IMR-90 (cell line): ENCODE measurements around the gene SEMA4D. TPM values are rescaled to one million over a fixed set of nuclear protein-coding genes. Genes with fewer than 3 reads are reported as not detected.

Source experiments
- ATAC-seq: fragments of 200-7000 bp; cut with Tn5 transposase; 2 replicates; pipeline ENCODE4 v1.9.1; 2020; ENCODE audit warnings: low read depth, mild to moderate bottlenecking, moderate library complexity
- BruUV-seq: library from RNA; stranded (reverse); fragments of 400-500 nt; replicated peaks from 2 replicates; lab custom pipeline; 2021; lab: Mats Ljungman, UMichigan
- CTCF ChIA-PET: fragments of 300-600 bp; formaldehyde crosslinking; extraction: SDS; loops from one replicate; lab custom pipeline; 2021; ENCODE audit warnings: antibody characterized with exemption; lab: Yijun Ruan, JAX
- POLR2A ChIA-PET: fragments of 300-600 bp; sonication (Branson Sonifier 250); formaldehyde crosslinking; loops from one replicate; lab custom pipeline; 2022; ENCODE audit warnings: antibody characterized with exemption; ENCODE audit not compliant: unreplicated experiment; lab: Charles Lee
- DNase-seq: peaks from one replicate; pipeline ENCODE4 v3.0.0; 2013
- H2AFZ ChIP-seq: replicated peaks from 2 replicates; pipeline ENCODE3; 2013; ENCODE audit warnings: low read length, mild to moderate bottlenecking; ENCODE audit not compliant: poor library complexity
- H2AK5ac ChIP-seq: 2 replicates; pipeline ENCODE4 v1.6.1; 2013; ENCODE audit warnings: low read depth, low read length, inconsistent platforms
- H2AK9ac ChIP-seq: replicated peaks from 2 replicates; pipeline ENCODE3; 2013; ENCODE audit warnings: mild to moderate bottlenecking, low read depth, low read length, moderate library complexity; ENCODE audit not compliant: poor library complexity
- H2BK120ac ChIP-seq: 2 replicates; pipeline ENCODE4 v1.6.1; 2013; ENCODE audit warnings: low read depth, low read length, inconsistent platforms
- H2BK15ac ChIP-seq: 3 replicates; pipeline ENCODE4 v1.6.1; 2013; ENCODE audit warnings: low read depth, low read length, inconsistent platforms
- H2BK20ac ChIP-seq: 2 replicates; pipeline ENCODE4 v1.6.1; 2013; ENCODE audit warnings: low read depth, mild to moderate bottlenecking, inconsistent platforms, low read length, moderate library complexity
- H2BK5ac ChIP-seq: 2 replicates; pipeline ENCODE4 v1.6.1; 2013; ENCODE audit warnings: mild to moderate bottlenecking, low read depth, low read length, inconsistent platforms; ENCODE audit not compliant: poor library complexity, severe bottlenecking
- H3K14ac ChIP-seq: replicated peaks from 2 replicates; pipeline ENCODE4 v1.6.1; 2013; ENCODE audit warnings: low read depth, low read length, inconsistent platforms
- H3K18ac ChIP-seq: 2 replicates; pipeline ENCODE4 v1.6.1; 2013; ENCODE audit warnings: low read depth, low read length, control low read depth
- H3K23ac ChIP-seq: 2 replicates; pipeline ENCODE4 v1.6.1; 2013; ENCODE audit warnings: low read depth, low read length, inconsistent platforms
- H3K27ac ChIP-seq: 2 replicates; pipeline ENCODE4 v1.5.1; 2013; ENCODE audit warnings: mild to moderate bottlenecking, control low read depth, low read length; ENCODE audit not compliant: insufficient read depth
- H3K27me3 ChIP-seq: 2 replicates; pipeline ENCODE4 v1.6.1; 2013; ENCODE audit warnings: low read length; ENCODE audit not compliant: control insufficient read depth, insufficient read depth
- H3K36me3 ChIP-seq: 2 replicates; pipeline ENCODE4 v1.6.1; 2013; ENCODE audit warnings: low read length, mixed read lengths; ENCODE audit not compliant: control insufficient read depth, insufficient read depth
- H3K4ac ChIP-seq: 2 replicates; pipeline ENCODE4 v1.6.1; 2013; ENCODE audit warnings: low read depth, low read length, inconsistent platforms
- H3K4me1 ChIP-seq: 2 replicates; pipeline ENCODE4 v1.6.1; 2013; ENCODE audit warnings: low read length, mixed read lengths; ENCODE audit not compliant: control insufficient read depth, insufficient read depth
- H3K4me2 ChIP-seq: 2 replicates; pipeline ENCODE4 v1.6.1; 2013; ENCODE audit warnings: low read depth, mild to moderate bottlenecking, control low read depth, low read length, moderate library complexity
- H3K4me3 ChIP-seq: 2 replicates; pipeline ENCODE4 v1.5.1; 2013; ENCODE audit warnings: low read depth, mild to moderate bottlenecking, control low read depth, low read length, moderate library complexity; ENCODE audit not compliant: insufficient read depth
- H3K56ac ChIP-seq: 2 replicates; pipeline ENCODE4 v1.6.1; 2013; ENCODE audit warnings: low read length, inconsistent platforms; ENCODE audit not compliant: insufficient read depth; ENCODE audit errors: extremely low read depth
- H3K79me1 ChIP-seq, 2 experiments: 2 replicates each; pipeline ENCODE4 v1.6.1; 2013; ENCODE audit warnings: low read length in 2 of 2, inconsistent platforms in 1 of 2, low read depth in 1 of 2
- H3K9ac ChIP-seq: 2 replicates; pipeline ENCODE4 v1.6.1; 2013; ENCODE audit warnings: low read depth, low read length, control low read depth
- H3K9me1 ChIP-seq: 2 replicates; pipeline ENCODE4 v1.6.1; 2013; ENCODE audit warnings: low read length, inconsistent platforms; ENCODE audit not compliant: insufficient read depth
- H3K9me3 ChIP-seq: 2 replicates; pipeline ENCODE4 v1.6.1; 2013; ENCODE audit warnings: low read length; ENCODE audit not compliant: control insufficient read depth, insufficient read depth
- H4K20me1 ChIP-seq: 2 replicates; pipeline ENCODE4 v1.6.1; 2013; ENCODE audit warnings: low read length, inconsistent platforms; ENCODE audit not compliant: insufficient read depth
- H4K5ac ChIP-seq: 2 replicates; pipeline ENCODE4 v1.6.1; 2013; ENCODE audit warnings: mild to moderate bottlenecking, low read depth, low read length, control low read depth
- H4K8ac ChIP-seq, 2 experiments: 2 replicates each; pipeline ENCODE4 v1.6.1; 2013; ENCODE audit warnings: low read depth in 2 of 2, low read length in 2 of 2, control low read depth in 1 of 2, inconsistent platforms in 1 of 2
- H4K91ac ChIP-seq: 2 replicates; pipeline ENCODE4 v1.6.1; 2013; ENCODE audit warnings: low read depth, low read length, inconsistent platforms; ENCODE audit not compliant: insufficient read depth
- BHLHE40 ChIP-seq: fragments of 150-350 bp; IDR thresholded peaks from 2 replicates; pipeline ENCODE4 v1.6.1; 2016; ENCODE audit warnings: mild to moderate bottlenecking, low read depth, low read length
- CEBPB ChIP-seq: IDR thresholded peaks from 2 replicates; pipeline ENCODE4 v1.6.1; 2012; ENCODE audit warnings: low read depth, low read length, improper control_type of control experiment
- NFE2L2 ChIP-seq: fragments of 150-350 bp; IDR thresholded peaks from 2 replicates; pipeline ENCODE4 v1.6.1; 2016; ENCODE audit warnings: low read depth, mild to moderate bottlenecking, low read length
- POLR2A ChIP-seq: IDR thresholded peaks from 2 replicates; pipeline ENCODE4 v1.6.1; 2012; ENCODE audit warnings: mild to moderate bottlenecking, low read depth, low read length
- RAD21 ChIP-seq: IDR thresholded peaks from 2 replicates; pipeline ENCODE4 v1.6.1; 2012; ENCODE audit warnings: low read length, improper control_type of control experiment
- RCOR1 ChIP-seq: IDR thresholded peaks from 2 replicates; pipeline ENCODE4 v1.6.1; 2012; ENCODE audit warnings: mild to moderate bottlenecking, low read length, improper control_type of control experiment; ENCODE audit not compliant: insufficient replicate concordance
- RFX5 ChIP-seq: IDR thresholded peaks from 2 replicates; pipeline ENCODE4 v1.8.0; 2012; ENCODE audit warnings: low read depth, mild to moderate bottlenecking, low read length, moderate library complexity
- WGBS, 2 experiments: methylation state at CpG; one replicate each; pipeline versions ENCODE4 v1.1.5 to v1.1.7; 2013; ENCODE audit warnings: missing lambda C conversion rate in 2 of 2; ENCODE audit not compliant: insufficient read length in 1 of 2; ENCODE audit errors: extremely low coverage in 2 of 2; 5-methylcytosine and 5-hydroxymethylcytosine counted together
- dilution Hi-C: fragments of 300-500 bp; cut with HindIII; formaldehyde crosslinking; loops from one replicate; pipeline ENCODE4 v1.14.3; 2018; ENCODE audit warnings: low sequenced_read_pairs; ENCODE audit not compliant: unreplicated experiment
- in situ Hi-C: fragments of 300-500 bp; cut with MboI; formaldehyde crosslinking; loops from 3 replicates; pipeline ENCODE4 v1.14.3; 2019; ENCODE audit warnings: low sequenced_read_pairs, inconsistent platforms, mixed read lengths
- intact Hi-C: fragments of 100-400 bp; cut with micrococcal nuclease; formaldehyde crosslinking; loops from 2 replicates; pipeline ENCODE4 v1.10.0; 2022
- polyA plus RNA-seq, 3 experiments: library from polyadenylated mRNA; depleted of rRNA; stranded (reverse); fragments of >200 nt; gene quantifications; 2 replicates each; pipeline ENCODE4 v1.2.3, GENCODE V29; 2012; ENCODE audit warnings: low replicate concordance in 1 of 3
- total RNA-seq: library from RNA; depleted of rRNA; stranded (reverse); fragments of >200 nt; gene quantifications from 2 replicates; pipeline ENCODE4 v1.2.3, GENCODE V29; 2012
- TF ChIP-seq, protein P1 (sequence below): fragments of 150-350 bp; IDR thresholded peaks from 2 replicates; pipeline ENCODE4 v1.6.1; 2017; ENCODE audit warnings: mild to moderate bottlenecking, antibody characterized with exemption, low read length, low read depth

The SEMA4D gene
- total and polyA plus RNA-seq, 2 of the 4 experiments (the other 2 are of a cell fraction), result 0.90 to 1.5 TPM

- no peak overlapping the region for H3K18ac ChIP-seq
- no peak overlapping the region for H2AFZ ChIP-seq
- H3K4ac ChIP-seq, result no peak overlapping the region
- H3K9me3 ChIP-seq, result peaks cover 2% of the 10 kb centered on the region; the same call in 1 of the 2 replicates
- H3K9me1 ChIP-seq, result no peaks in the 10 kb centered on the region; the same call in 1 of the 2 replicates
- no peak overlapping the region for H2AK9ac ChIP-seq
- no peak overlapping the region for H2BK15ac ChIP-seq
- in situ Hi-C loops (no loop called here), dilution Hi-C loops (no loop called here), intact Hi-C loops (no loop called here)
- no peak overlapping the region for H2BK5ac ChIP-seq
- H2BK20ac ChIP-seq, result no peak overlapping the region
- H3K36me3 ChIP-seq, result no peaks in the 10 kb centered on the region; the same call in 1 of the 2 replicates
- H4K5ac ChIP-seq, result no peak overlapping the region
- no peak overlapping the region for H3K4me3 ChIP-seq
- POLR2A ChIA-PET, result no interaction called here
- ATAC-seq, result no peak
- H3K56ac ChIP-seq, result no peak overlapping the region
- TF ChIP-seq RAD21, result no peak
- no peak for TF ChIP-seq CEBPB
- no peak for TF ChIP-seq NFE2L2
- no peak for TF ChIP-seq RCOR1
- no peak for TF ChIP-seq BHLHE40
- TF ChIP-seq POLR2A, result no peak
- TF ChIP-seq RFX5, result no peak
- TF ChIP-seq, protein P1, sequence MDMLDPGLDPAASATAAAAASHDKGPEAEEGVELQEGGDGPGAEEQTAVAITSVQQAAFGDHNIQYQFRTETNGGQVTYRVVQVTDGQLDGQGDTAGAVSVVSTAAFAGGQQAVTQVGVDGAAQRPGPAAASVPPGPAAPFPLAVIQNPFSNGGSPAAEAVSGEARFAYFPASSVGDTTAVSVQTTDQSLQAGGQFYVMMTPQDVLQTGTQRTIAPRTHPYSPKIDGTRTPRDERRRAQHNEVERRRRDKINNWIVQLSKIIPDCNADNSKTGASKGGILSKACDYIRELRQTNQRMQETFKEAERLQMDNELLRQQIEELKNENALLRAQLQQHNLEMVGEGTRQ, result no peak
- no peaks in the 10 kb centered on the region for H3K79me1 ChIP-seq
- 68% methylated on average over 3 of the region's 9 CpGs; no CpG with 5 or more reads in 1 of the 2 experiments for WGBS, 2 experiments
- no peak overlapping the region; the same call in 1 of the 2 replicates for H2AK5ac ChIP-seq
- peaks cover 4% of the 10 kb centered on the region; the same call in 1 of the 2 replicates for H3K4me1 ChIP-seq
- no peak overlapping the region for H2BK120ac ChIP-seq
- H3K27ac ChIP-seq, result no peak overlapping the region
- H3K14ac ChIP-seq, result no peak overlapping the region
- H3K4me2 ChIP-seq, result no peak overlapping the region
- H3K9ac ChIP-seq, result no peak overlapping the region
- H4K8ac ChIP-seq, result no peak overlapping the region
- no peak for DNase-seq
- no peak overlapping the region for H4K91ac ChIP-seq
- no peak overlapping the region for H3K23ac ChIP-seq
- CTCF ChIA-PET, result no interaction called here
- no TSS peak for BruUV-seq
- no peaks in the 10 kb centered on the region for H4K20me1 ChIP-seq
- H3K27me3 ChIP-seq, result no peaks in the 10 kb centered on the region
These were observed 83.1 kb downstream of the SEMA4D start for GRCh38 chr9:89414670-89415324.
